Measurements from ENCODE around the gene XYLT1. TPM values are rescaled to one million over a fixed set of nuclear protein-coding genes. Genes with fewer than 3 reads are reported as not detected.

XYLT1 gene
- total RNA-seq, 1 donor from 2014 or later = 27.3 TPM

GRCh38 chr16:17204644-17205043, 266.1 kb downstream of the XYLT1 start:
- Histone ChIP-seq H3K9me3 (no peaks in the 10 kb centered on the region), H3K4me1 (peaks cover 12% of the 10 kb centered on the region), H3K27me3 (no peaks in the 10 kb centered on the region), H3K4me3 (no peak overlapping the region), H3K36me3 (no peaks in the 10 kb centered on the region), H3K27ac (no peak overlapping the region)
- intact Hi-C loops (cut with DNase I) = no loop called here
- TF ChIP-seq POLR2A (IDR thresholded peaks at IDR 0.05) (no peak), CTCF (IDR thresholded peaks at IDR 0.05) (no peak), POLR2AphosphoS5 (IDR thresholded peaks at IDR 0.05; ENCODE audit: insufficient read depth in 1 of 2, low read depth in 1 of 2) (no peak)
- no peak for DNase-seq (ENCODE audit: extremely low spot score in 2 of 2)

GRCh38 chr16:17204206-17204605, 266.6 kb downstream of the XYLT1 start:
- H3K4me3 ChIP-seq = no peak overlapping the region
- H3K36me3 ChIP-seq = peaks cover 0 to 3% of the 10 kb centered on the region in 2 donors

GRCh38 chr16:17203424-17203823, 267.3 kb downstream of the XYLT1 start:
- Histone ChIP-seq H3K4me1 (peaks cover 12% of the 10 kb centered on the region), H3K27me3 (no peaks in the 10 kb centered on the region), H3K4me3 (no peak overlapping the region), H3K36me3 (peaks cover 0 to 9% of the 10 kb centered on the region in 2 donors), H3K9me3 (no peaks in the 10 kb centered on the region), H3K27ac (no peak overlapping the region)
- TF ChIP-seq POLR2A (IDR thresholded peaks at IDR 0.05) (no peak), POLR2AphosphoS5 (IDR thresholded peaks at IDR 0.05; ENCODE audit: insufficient read depth in 1 of 2, low read depth in 1 of 2) (no peak), CTCF (IDR thresholded peaks at IDR 0.05) (no peak)
- intact Hi-C loops (cut with DNase I) = no loop called here
- no peak for DNase-seq (ENCODE audit: extremely low spot score in 2 of 2)

More at GRCh38 chr16:17204206-17204605, 266.6 kb downstream of the XYLT1 start:
- no peak for DNase-seq (ENCODE audit: extremely low spot score in 2 of 2)
- Histone ChIP-seq H3K9me3 (no peaks in the 10 kb centered on the region), H3K27me3 (no peaks in the 10 kb centered on the region), H3K27ac (no peak overlapping the region), H3K4me1 (peaks cover 12% of the 10 kb centered on the region)
- TF ChIP-seq CTCF (IDR thresholded peaks at IDR 0.05) (no peak), POLR2AphosphoS5 (IDR thresholded peaks at IDR 0.05; ENCODE audit: insufficient read depth in 1 of 2, low read depth in 1 of 2) (no peak), POLR2A (IDR thresholded peaks at IDR 0.05) (no peak)
- intact Hi-C loops (cut with DNase I) = no loop called here

GRCh38 chr16:17199135-17199534, 271.6 kb downstream of the XYLT1 start:
- DNase-seq (ENCODE audit: extremely low spot score in 2 of 2) = no peak
- H3K36me3 ChIP-seq = peaks cover 0 to 25% of the 10 kb centered on the region in 2 donors
- no peaks in the 10 kb centered on the region for H3K9me3 ChIP-seq
- H3K27ac ChIP-seq = no peak overlapping the region
- TF ChIP-seq POLR2AphosphoS5 (IDR thresholded peaks at IDR 0.05; ENCODE audit: insufficient read depth in 1 of 2, low read depth in 1 of 2) = no peak
- TF ChIP-seq CTCF (IDR thresholded peaks at IDR 0.05) = no peak
- no peak for TF ChIP-seq POLR2A (IDR thresholded peaks at IDR 0.05)
- no peaks in the 10 kb centered on the region for H3K27me3 ChIP-seq
- H3K4me1 ChIP-seq = no peaks in the 10 kb centered on the region
- intact Hi-C loops (cut with DNase I) = no loop called here
- H3K4me3 ChIP-seq = no peak overlapping the region

- no peak for DNase-seq (ENCODE audit: extremely low spot score in 2 of 2)
- intact Hi-C loops (cut with DNase I) = no loop called here
- H3K27ac ChIP-seq = no peak overlapping the region
- H3K4me1 ChIP-seq = no peaks in the 10 kb centered on the region
- H3K27me3 ChIP-seq = no peaks in the 10 kb centered on the region
- H3K36me3 ChIP-seq = peaks cover 0 to 25% of the 10 kb centered on the region in 2 donors
- no peak for TF ChIP-seq POLR2AphosphoS5 (IDR thresholded peaks at IDR 0.05; ENCODE audit: insufficient read depth in 1 of 2, low read depth in 1 of 2)
- no peak for TF ChIP-seq POLR2A (IDR thresholded peaks at IDR 0.05)
- no peak for TF ChIP-seq CTCF (IDR thresholded peaks at IDR 0.05)
- no peak overlapping the region for H3K4me3 ChIP-seq
- H3K9me3 ChIP-seq = no peaks in the 10 kb centered on the region
Measured at GRCh38 chr16:17196526-17196925, 274.2 kb downstream of the XYLT1 start.

All from vagina (tissue), 2 donors.